Measurements from ENCODE around the gene MCC. TPM values are rescaled to one million over a fixed set of nuclear protein-coding genes. Genes with fewer than 3 reads are reported as not detected.
"Not testable (repeated sequence)": the region's sequence is repeated elsewhere in the genome, so short reads cannot be mapped to it uniquely, and the experiment has no call there.

Gene MCC
- total RNA-seq, 1 donor from 2014 or later, result 18.9 TPM

GRCh38 chr5:113084402-113085083, 403.7 kb downstream of the MCC start:
- no peak for DNase-seq (ENCODE audit: low spot score, unreplicated experiment)
- peaks cover 5% of the 10 kb centered on the region for H3K4me1 Mint-ChIP-seq (ENCODE audit: low read depth)
- no peak overlapping the region for H3K27ac Mint-ChIP-seq
- no peak for TF ChIP-seq CTCF (IDR thresholded peaks at IDR 0.05; ENCODE audit: unreplicated experiment)
- peaks cover 13% of the 10 kb centered on the region for H3K36me3 Mint-ChIP-seq (ENCODE audit: insufficient read depth)
- H3K9me3 Mint-ChIP-seq (ENCODE audit: low read depth), result no peaks in the 10 kb centered on the region
- no peaks in the 10 kb centered on the region for H3K27me3 Mint-ChIP-seq
- no peak overlapping the region for H3K4me3 Mint-ChIP-seq (ENCODE audit: low read depth)

DNA sequence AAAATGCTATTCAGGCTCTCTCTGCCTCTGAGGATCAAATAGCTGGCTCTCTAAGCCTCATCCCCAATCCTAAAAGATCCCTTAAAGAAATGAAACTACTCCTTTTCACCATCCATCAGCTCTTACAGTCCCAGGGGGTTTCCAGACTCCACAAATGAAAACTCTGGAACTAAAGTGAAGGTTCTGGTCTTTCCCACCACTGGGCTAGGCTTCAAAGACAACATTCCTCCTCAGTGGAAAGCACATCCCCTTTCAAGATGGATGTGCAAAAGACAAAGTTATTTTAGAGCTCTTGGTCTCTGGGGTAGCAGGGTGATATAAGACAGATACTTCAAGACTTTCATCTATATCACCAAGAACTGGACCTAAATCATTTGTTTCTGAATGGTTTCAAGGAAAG, 404.8 kb downstream of the MCC start:
- Mint-ChIP-seq H3K9me3 (ENCODE audit: low read depth) (peaks cover 6% of the 10 kb centered on the region), H3K27me3 (no peaks in the 10 kb centered on the region), H3K36me3 (ENCODE audit: insufficient read depth) (peaks cover 18% of the 10 kb centered on the region), H3K4me3 (ENCODE audit: low read depth) (no peak overlapping the region), H3K27ac (no peak overlapping the region), H3K4me1 (ENCODE audit: low read depth) (peaks cover 2% of the 10 kb centered on the region)
- no peak for TF ChIP-seq CTCF (IDR thresholded peaks at IDR 0.05; ENCODE audit: unreplicated experiment)
- no peak for DNase-seq (ENCODE audit: low spot score, unreplicated experiment)

GRCh38 chr5:113082547-113082905, 405.7 kb downstream of the MCC start:
- TF ChIP-seq CTCF (IDR thresholded peaks at IDR 0.05; ENCODE audit: unreplicated experiment), result no peak
- Mint-ChIP-seq H3K4me1 (ENCODE audit: low read depth) (no peaks in the 10 kb centered on the region), H3K36me3 (ENCODE audit: insufficient read depth) (peaks cover 25% of the 10 kb centered on the region), H3K27me3 (no peaks in the 10 kb centered on the region), H3K27ac (no peak overlapping the region), H3K4me3 (ENCODE audit: low read depth) (no peak overlapping the region), H3K9me3 (ENCODE audit: low read depth) (peaks cover 6% of the 10 kb centered on the region)
- no peak for DNase-seq (ENCODE audit: low spot score, unreplicated experiment)

GRCh38 chr5:113081881-113082546, 406.2 kb downstream of the MCC start:
- DNase-seq (ENCODE audit: low spot score, unreplicated experiment), result no peak
- Mint-ChIP-seq H3K36me3 (ENCODE audit: insufficient read depth) (peaks cover 29% of the 10 kb centered on the region), H3K27me3 (no peaks in the 10 kb centered on the region), H3K9me3 (ENCODE audit: low read depth) (peaks cover 10% of the 10 kb centered on the region), H3K4me3 (ENCODE audit: low read depth) (no peak overlapping the region), H3K4me1 (ENCODE audit: low read depth) (peaks cover 1% of the 10 kb centered on the region), H3K27ac (no peak overlapping the region)
- no peak for TF ChIP-seq CTCF (IDR thresholded peaks at IDR 0.05; ENCODE audit: unreplicated experiment)

DNA sequence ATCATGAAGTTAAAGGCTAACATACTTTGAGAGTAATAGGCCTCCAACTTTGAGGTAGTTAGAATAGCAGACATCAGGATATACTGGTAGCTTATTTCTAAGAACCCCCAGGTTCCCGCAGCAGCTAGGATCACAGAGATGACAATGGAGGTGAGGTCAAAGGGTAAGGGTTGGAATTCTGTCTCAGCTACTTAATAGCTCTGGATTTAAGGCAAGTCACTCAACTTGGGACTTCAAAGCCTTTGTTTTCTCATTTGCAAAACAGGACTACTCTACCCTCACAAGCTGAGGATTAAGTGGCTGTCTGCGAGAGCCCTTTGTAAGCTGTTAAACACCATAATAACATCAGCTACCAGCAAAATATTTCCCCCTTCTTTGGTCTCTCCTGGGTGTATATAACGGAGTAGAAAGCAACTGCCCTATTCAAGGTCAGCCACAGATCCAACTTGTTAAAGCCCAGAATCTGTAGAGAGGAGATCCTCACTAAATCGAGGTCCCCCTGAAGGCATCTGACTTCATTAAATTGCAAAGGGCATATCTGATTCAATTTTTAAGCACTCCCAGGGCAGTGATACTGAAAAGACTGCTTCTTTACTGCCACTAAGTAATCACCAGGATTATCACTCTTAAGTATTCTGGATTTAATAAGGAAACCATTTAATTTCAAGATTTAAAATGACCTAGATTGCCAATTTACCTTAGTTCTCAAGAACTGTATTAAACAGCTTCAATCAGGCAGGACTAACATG, 407.0 kb downstream of the MCC start:
- no peak overlapping the region for H3K4me3 Mint-ChIP-seq (ENCODE audit: low read depth)
- H3K9me3 Mint-ChIP-seq (ENCODE audit: low read depth), result peaks cover 14% of the 10 kb centered on the region
- H3K27ac Mint-ChIP-seq, result peak overlapping the region; percentile 78
- H3K27me3 Mint-ChIP-seq, result no peaks in the 10 kb centered on the region
- no peak for TF ChIP-seq CTCF (IDR thresholded peaks at IDR 0.05; ENCODE audit: unreplicated experiment)
- DNase-seq (ENCODE audit: low spot score, unreplicated experiment), result no peak
- peaks cover 35% of the 10 kb centered on the region for H3K36me3 Mint-ChIP-seq (ENCODE audit: insufficient read depth)
- peaks cover 1% of the 10 kb centered on the region for H3K4me1 Mint-ChIP-seq (ENCODE audit: low read depth)

- H3K4me1 Mint-ChIP-seq (ENCODE audit: low read depth); H3K4me3 Mint-ChIP-seq (ENCODE audit: low read depth); DNase-seq (ENCODE audit: low spot score, unreplicated experiment); H3K27ac Mint-ChIP-seq; H3K27me3 Mint-ChIP-seq: not testable (repeated sequence)
- Mint-ChIP-seq H3K9me3 (ENCODE audit: low read depth) (peaks cover 20% of the 10 kb centered on the region), H3K36me3 (ENCODE audit: insufficient read depth) (peaks cover 49% of the 10 kb centered on the region)
Measured at GRCh38 chr5:113076649-113077048, 411.6 kb downstream of the MCC start.

All from progenitor cell of endocrine pancreas (in vitro differentiated cells).